Endothelial cell of umbilical vein (primary cell): Measurements from ENCODE around the gene PRDM12. TPM values are rescaled to one million over a fixed set of nuclear protein-coding genes. Genes with fewer than 3 reads are reported as not detected.

Experiments used
- BruUV-seq: library from RNA; stranded (reverse); fragments of 400-500 nt; replicated peaks from 2 replicates; lab custom pipeline; 2021; lab: Mats Ljungman, UMichigan
- CTCF ChIA-PET: fragments of 300-600, 350-600 bp; sonication (Branson Sonifier 250); formaldehyde crosslinking; loops from one replicate; lab custom pipeline; 2021; ENCODE audit warnings: antibody characterized with exemption, inconsistent platforms; lab: Charles Lee
- POLR2A ChIA-PET: fragments of 300-600, 350-600 bp; sonication (Branson Sonifier 250); formaldehyde crosslinking; loops from one replicate; lab custom pipeline; 2021; ENCODE audit warnings: antibody characterized with exemption, inconsistent platforms; lab: Charles Lee
- DNase-seq: peaks from one replicate; pipeline ENCODE4 v3.0.0-alpha.2; 2011; ENCODE audit warnings: low read depth, low spot score
- FAIRE-seq: peaks from 2 replicates; lab custom pipeline; 2011; peaks lifted over from hg19 to GRCh38; lab: Jason Lieb, UNC
- H2AFZ ChIP-seq: 2 replicates; pipeline ENCODE4 v1.6.0; 2012; ENCODE audit warnings: low read depth, low read length, control low read depth, inconsistent platforms
- H3K27ac ChIP-seq: 2 replicates; pipeline ENCODE4 v1.5.1; 2011; ENCODE audit warnings: low read depth, mild to moderate bottlenecking, control low read depth, low read length, moderate library complexity; ENCODE audit not compliant: insufficient read depth
- H3K27me3 ChIP-seq, 2 experiments: 2 replicates each; pipeline versions ENCODE4 v1.6.0 to v1.6.1; 2011; ENCODE audit warnings: low read length in 2 of 2, mixed read lengths in 1 of 2; ENCODE audit not compliant: control insufficient read depth in 2 of 2, insufficient read depth in 2 of 2
- H3K36me3 ChIP-seq, 2 experiments: 2 replicates in 1 of 2; 3 replicates in 1 of 2; pipeline ENCODE4 v1.5.1; 2011; ENCODE audit warnings: low read length in 2 of 2, mild to moderate bottlenecking in 1 of 2, moderate library complexity in 1 of 2; ENCODE audit not compliant: control insufficient read depth in 2 of 2, insufficient read depth in 2 of 2; ENCODE audit errors: extremely low read depth in 1 of 2
- H3K4me1 ChIP-seq: 3 replicates; pipeline ENCODE4 v1.5.1; 2011; ENCODE audit warnings: mild to moderate bottlenecking, low read length; ENCODE audit not compliant: control insufficient read depth, insufficient read depth; ENCODE audit errors: extremely low read depth
- H3K4me2 ChIP-seq: 2 replicates; pipeline ENCODE4 v1.6.1; 2011; ENCODE audit warnings: low read length, control low read depth, mixed read lengths; ENCODE audit not compliant: insufficient read depth
- H3K4me3 ChIP-seq, 3 experiments: fragments of 200-600 bp in 1 of 3; sonication (generic), shearing (Covaris generic) in 1 of 3; replicated peaks in 1 of 3; 2 replicates each; pipeline ENCODE4 v1.5.1; 2011 to 2016; ENCODE audit warnings: control low read depth in 3 of 3, low read length in 3 of 3, mild to moderate bottlenecking in 2 of 3, inconsistent platforms in 1 of 3, low read depth in 1 of 3, moderate library complexity in 1 of 3; ENCODE audit not compliant: insufficient read depth in 1 of 3
- H3K79me2 ChIP-seq: 2 replicates; pipeline ENCODE4 v1.6.0; 2012; ENCODE audit warnings: low read length, inconsistent platforms; ENCODE audit not compliant: control insufficient read depth, insufficient read depth
- H3K9ac ChIP-seq: replicated peaks from 2 replicates; pipeline ENCODE3; 2011; ENCODE audit warnings: low read length, control low read depth; ENCODE audit not compliant: insufficient read depth; ENCODE audit errors: extremely low read depth
- H3K9me1 ChIP-seq: replicated peaks from 3 replicates; pipeline ENCODE4 v1.6.0; 2011; ENCODE audit warnings: mild to moderate bottlenecking, low read length; ENCODE audit not compliant: control insufficient read depth, insufficient read depth; ENCODE audit errors: extremely low read depth
- H3K9me3 ChIP-seq: replicated peaks from 2 replicates; pipeline ENCODE4 v1.5.1; 2012; ENCODE audit warnings: low read length, inconsistent platforms; ENCODE audit not compliant: control insufficient read depth, insufficient read depth
- H4K20me1 ChIP-seq: replicated peaks from 2 replicates; pipeline ENCODE3; 2011; ENCODE audit warnings: mild to moderate bottlenecking, low read length; ENCODE audit not compliant: control insufficient read depth, insufficient read depth; ENCODE audit errors: extremely low read depth
- EZH2 ChIP-seq: IDR thresholded peaks from 2 replicates; pipeline ENCODE4 v1.6.1; 2012; ENCODE audit warnings: borderline replicate concordance, low read depth, mild to moderate bottlenecking, moderate library complexity, low read length, inconsistent platforms; ENCODE audit not compliant: severe bottlenecking
- FOS ChIP-seq: IDR thresholded peaks from 2 replicates; pipeline ENCODE4 v1.6.1; 2011; ENCODE audit warnings: mild to moderate bottlenecking, low read length, moderate library complexity, borderline replicate concordance; ENCODE audit not compliant: insufficient read depth
- GATA2 ChIP-seq: IDR thresholded peaks from 2 replicates; pipeline ENCODE4 v1.7.0; 2011; ENCODE audit warnings: low read depth, mild to moderate bottlenecking, moderate library complexity, mixed read lengths, low read length; ENCODE audit not compliant: insufficient read length, insufficient read depth
- JUN ChIP-seq: IDR thresholded peaks from 2 replicates; pipeline ENCODE4 v1.6.1; 2011; ENCODE audit warnings: borderline replicate concordance, low read depth; ENCODE audit not compliant: insufficient read length, insufficient read depth
- MAX ChIP-seq: IDR thresholded peaks from 2 replicates; pipeline ENCODE4 v1.6.1; 2011; ENCODE audit not compliant: insufficient read depth, insufficient read length
- MYC ChIP-seq: IDR thresholded peaks from one replicate; pipeline ENCODE4 v1.6.1; 2011; ENCODE audit warnings: mild to moderate bottlenecking, low read depth, low read length
- POLR2A ChIP-seq: IDR thresholded peaks from 2 replicates; pipeline ENCODE4 v1.6.1; 2012; ENCODE audit warnings: low read depth, mild to moderate bottlenecking, control low read depth, low read length
- POLR2AphosphoS5 ChIP-seq: IDR thresholded peaks from 2 replicates; pipeline ENCODE4 v1.6.1; 2012; ENCODE audit warnings: low read depth, mild to moderate bottlenecking, control low read depth, low read length, moderate library complexity; ENCODE audit not compliant: insufficient read depth
- dilution Hi-C: fragments of 300-500 bp; cut with MboI; formaldehyde crosslinking; loops from one replicate; pipeline ENCODE4 v1.15.0; 2019; ENCODE audit warnings: low sequenced_read_pairs; ENCODE audit not compliant: extremely low pct_ligation_motif_present
- intact Hi-C: fragments of 100-400 bp; cut with micrococcal nuclease; formaldehyde crosslinking; loops from one replicate; pipeline ENCODE4 v1.10.0; 2022
- polyA plus RNA-seq, 4 experiments: library from polyadenylated mRNA; depleted of rRNA in 3 of 4; stranded (reverse) in 3 of 4; unstranded in 1 of 4; fragments of >200 nt; gene quantifications; 2 replicates each; pipeline versions ENCODE4 v1.2.1 to v1.2.3, GENCODE V29; 2011 to 2012; ENCODE audit warnings: missing spikeins in 1 of 4
- total RNA-seq: library from RNA; stranded (reverse); gene quantifications from 2 replicates; pipeline ENCODE4 v1.2.3, GENCODE V29; 2021
- TF ChIP-seq, protein P1 (sequence below), 2 donors: IDR thresholded peaks; 1 replicate in 1 of 2; 2 replicates in 1 of 2; pipeline ENCODE4 v1.5.1; 2011; ENCODE audit warnings: low read length in 2 of 2, mild to moderate bottlenecking in 2 of 2, moderate library complexity in 2 of 2, control low read depth in 1 of 2, inconsistent platforms in 1 of 2, low read depth in 1 of 2; ENCODE audit not compliant: insufficient read depth in 1 of 2; ENCODE audit errors: extremely low read depth in 1 of 2

The PRDM12 gene
- total and polyA plus RNA-seq, 2 donors (not counting 3 experiments of a cell fraction or from before 2014, with no cell fraction given), result not detected

GRCh38 chr9:130703501-130703900 is 39.1 kb downstream of the PRDM12 start:
- Histone ChIP-seq H3K4me3 (no peak overlapping the region), H3K36me3 (peaks cover 30 to 32% of the 10 kb centered on the region in 2 experiments), H3K27ac (no peak overlapping the region), H3K27me3 (no peaks in the 10 kb centered on the region), H3K79me2 (peaks cover 12% of the 10 kb centered on the region), H3K4me2 (no peak overlapping the region), H3K9ac (no peak overlapping the region), H3K9me3 (no peaks in the 10 kb centered on the region), H2AFZ (no peak overlapping the region), H3K4me1 (peaks cover 2% of the 10 kb centered on the region), H3K9me1 (no peaks in the 10 kb centered on the region), H4K20me1 (no peaks in the 10 kb centered on the region)
- ChIA-PET CTCF (interaction anchor here (4.0 to 13.9 kb wide), 2 partner anchors 162 to 295 kb away, joined by 11 to 327 read pairs; no protein-coding TSS in a partner anchor), POLR2A (no interaction called here)
- no peak for DNase-seq
- FAIRE-seq, result no peak
- dilution Hi-C loops (no loop called here), intact Hi-C loops (no loop called here)
- no TSS peak for BruUV-seq
- TF ChIP-seq EZH2 (no peak), POLR2AphosphoS5 (no peak), MAX (no peak), MYC (no peak), POLR2A (no peak), GATA2 (no peak), JUN (no peak), FOS (no peak)
- TF ChIP-seq, protein P1, sequence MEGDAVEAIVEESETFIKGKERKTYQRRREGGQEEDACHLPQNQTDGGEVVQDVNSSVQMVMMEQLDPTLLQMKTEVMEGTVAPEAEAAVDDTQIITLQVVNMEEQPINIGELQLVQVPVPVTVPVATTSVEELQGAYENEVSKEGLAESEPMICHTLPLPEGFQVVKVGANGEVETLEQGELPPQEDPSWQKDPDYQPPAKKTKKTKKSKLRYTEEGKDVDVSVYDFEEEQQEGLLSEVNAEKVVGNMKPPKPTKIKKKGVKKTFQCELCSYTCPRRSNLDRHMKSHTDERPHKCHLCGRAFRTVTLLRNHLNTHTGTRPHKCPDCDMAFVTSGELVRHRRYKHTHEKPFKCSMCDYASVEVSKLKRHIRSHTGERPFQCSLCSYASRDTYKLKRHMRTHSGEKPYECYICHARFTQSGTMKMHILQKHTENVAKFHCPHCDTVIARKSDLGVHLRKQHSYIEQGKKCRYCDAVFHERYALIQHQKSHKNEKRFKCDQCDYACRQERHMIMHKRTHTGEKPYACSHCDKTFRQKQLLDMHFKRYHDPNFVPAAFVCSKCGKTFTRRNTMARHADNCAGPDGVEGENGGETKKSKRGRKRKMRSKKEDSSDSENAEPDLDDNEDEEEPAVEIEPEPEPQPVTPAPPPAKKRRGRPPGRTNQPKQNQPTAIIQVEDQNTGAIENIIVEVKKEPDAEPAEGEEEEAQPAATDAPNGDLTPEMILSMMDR (IDR thresholded peaks at IDR 0.05; ENCODE audit: extremely low read depth in 1 of 2, insufficient read depth in 1 of 2, low read depth in 1 of 2, low read length in 2 of 2), result no peak
